Measurements from ENCODE around the gene CACNA2D2.

CACNA2D2 gene

GRCh38 chr3:50503504-50504342, at the start of gene CACNA2D2:
Gene CACNA2D2, minus strand, starts transcription at chr3:50503634. Its CDS starts 211 bp downstream, at chr3:50503423.
- DNase-seq, result peak; percentile 8

GRCh38 chr3:50552598-50552997, 49.2 kb upstream of the CACNA2D2 start:
- no peak for DNase-seq

DNA sequence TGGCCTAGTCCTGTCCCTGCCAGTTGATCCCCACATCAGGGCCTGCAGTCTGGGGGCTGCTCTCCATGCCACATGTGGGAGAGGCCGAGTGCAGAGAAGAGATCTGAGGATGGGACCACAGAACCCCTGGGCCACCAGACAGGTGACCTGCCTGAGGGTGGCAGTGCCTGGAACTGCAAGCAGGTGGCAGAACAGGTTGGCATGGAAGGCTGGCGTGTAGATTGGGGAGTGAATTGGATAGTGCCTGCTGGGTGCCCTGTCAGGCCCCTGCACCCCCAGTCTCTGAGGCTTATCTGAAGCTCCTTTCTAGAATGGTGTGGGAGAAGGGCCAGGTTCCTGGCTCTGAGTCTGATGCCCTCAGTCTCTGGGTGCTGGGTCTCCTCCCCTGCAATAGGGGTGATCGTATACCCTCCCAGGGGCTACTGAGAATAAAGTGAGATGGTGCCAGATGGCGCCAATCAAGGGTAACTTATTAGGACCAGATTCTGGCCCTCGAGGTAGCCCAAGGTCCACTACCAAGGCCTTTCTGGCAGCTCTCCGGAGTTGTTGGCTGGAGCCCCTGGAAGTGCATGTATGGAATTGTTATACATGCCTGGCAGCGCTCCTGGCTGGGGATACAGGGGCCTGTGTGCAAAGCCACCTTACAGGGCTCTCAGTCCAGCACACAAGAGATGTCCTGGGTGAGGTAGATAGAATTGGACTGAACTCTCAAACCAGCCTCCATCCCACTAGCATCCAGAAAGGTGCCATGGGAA, 48.4 kb upstream of the CACNA2D2 start:
- no peak for DNase-seq

DNA sequence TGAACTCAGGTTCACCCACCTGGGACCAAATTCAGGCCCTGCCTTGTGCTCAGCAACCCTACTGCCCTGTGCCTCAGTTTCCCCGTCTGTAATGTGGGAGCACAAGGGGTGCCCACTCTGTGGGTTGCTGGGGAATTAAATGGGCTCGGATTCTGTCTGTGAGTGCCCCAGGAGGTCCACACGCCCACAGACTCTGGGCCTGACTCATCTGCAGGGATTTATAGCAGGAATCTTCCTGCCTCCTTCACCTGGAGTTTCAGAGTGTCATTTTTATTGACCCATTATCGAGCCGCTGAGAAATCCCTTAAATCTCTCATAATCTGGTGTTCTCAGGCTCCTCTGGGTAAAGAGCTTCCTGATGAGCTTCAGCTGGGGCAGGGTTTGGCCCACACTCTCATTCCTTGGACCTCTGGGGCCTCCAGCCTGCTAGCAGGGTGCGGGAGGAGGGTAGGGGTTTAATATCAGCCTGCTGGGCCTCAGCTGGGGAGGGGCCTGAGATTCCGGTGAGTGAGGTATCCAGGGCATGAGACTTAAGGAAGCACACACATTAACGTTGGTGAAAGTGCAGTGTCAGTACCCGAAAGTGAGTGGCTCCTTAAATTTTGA, 47.7 kb upstream of the CACNA2D2 start:
- no peak for DNase-seq

- DNase-seq, result no peak
Measured at GRCh38 chr3:50550079-50550736, 46.8 kb upstream of the CACNA2D2 start.

GRCh38 chr3:50549226-50549625, 45.8 kb upstream of the CACNA2D2 start:
- no peak for DNase-seq

GRCh38 chr3:50545781-50546180, 42.3 kb upstream of the CACNA2D2 start:
- no peak for DNase-seq

- DNase-seq, result no peak
Measured at GRCh38 chr3:50542177-50543034, 39.0 kb upstream of the CACNA2D2 start.

DNA sequence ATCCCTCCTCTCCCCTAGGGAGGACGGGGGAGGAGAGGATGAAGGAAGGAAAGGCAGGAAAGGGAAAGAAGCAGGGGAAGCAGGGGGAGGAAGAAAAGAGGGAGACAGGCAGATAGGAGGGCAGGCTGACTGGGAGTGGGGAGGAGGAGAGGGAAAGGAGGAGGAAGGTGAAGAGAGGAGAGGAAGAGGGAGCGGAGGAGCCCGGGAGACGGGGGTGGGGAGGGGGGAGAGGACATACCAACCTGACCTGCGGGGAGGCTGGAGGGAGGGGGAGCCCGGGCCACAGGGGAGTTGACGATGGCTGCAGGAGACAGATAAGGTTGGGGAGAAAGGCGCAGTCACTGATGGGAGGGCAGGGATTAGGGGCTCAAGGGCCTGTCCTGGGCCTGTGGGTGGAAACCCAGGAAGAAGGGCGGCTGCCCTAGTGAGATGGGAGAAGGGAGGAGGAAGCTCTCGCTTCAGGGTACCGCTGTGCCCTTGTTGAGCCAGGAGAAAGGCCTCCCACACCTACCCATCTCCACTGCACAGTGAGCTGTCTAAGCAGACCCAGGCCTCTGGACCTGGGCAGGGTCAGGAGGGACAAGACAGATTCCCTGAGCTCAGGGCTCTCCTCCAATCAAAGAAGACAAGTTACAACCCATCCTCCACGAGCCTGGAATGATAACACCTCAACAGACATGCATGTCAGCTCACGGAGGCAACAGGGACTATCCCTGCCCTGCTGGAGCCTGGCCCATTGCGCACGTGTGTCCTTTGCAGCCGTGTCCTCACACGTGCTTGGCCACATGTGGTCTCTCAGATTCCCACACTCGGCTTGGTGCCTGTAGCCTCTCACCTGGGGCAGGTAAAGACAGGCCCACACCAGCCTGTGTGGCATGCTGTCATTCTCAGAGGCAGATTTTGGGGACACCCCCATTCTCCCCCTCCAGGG, 36.2 kb upstream of the CACNA2D2 start:
- DNase-seq, result no peak

DNA sequence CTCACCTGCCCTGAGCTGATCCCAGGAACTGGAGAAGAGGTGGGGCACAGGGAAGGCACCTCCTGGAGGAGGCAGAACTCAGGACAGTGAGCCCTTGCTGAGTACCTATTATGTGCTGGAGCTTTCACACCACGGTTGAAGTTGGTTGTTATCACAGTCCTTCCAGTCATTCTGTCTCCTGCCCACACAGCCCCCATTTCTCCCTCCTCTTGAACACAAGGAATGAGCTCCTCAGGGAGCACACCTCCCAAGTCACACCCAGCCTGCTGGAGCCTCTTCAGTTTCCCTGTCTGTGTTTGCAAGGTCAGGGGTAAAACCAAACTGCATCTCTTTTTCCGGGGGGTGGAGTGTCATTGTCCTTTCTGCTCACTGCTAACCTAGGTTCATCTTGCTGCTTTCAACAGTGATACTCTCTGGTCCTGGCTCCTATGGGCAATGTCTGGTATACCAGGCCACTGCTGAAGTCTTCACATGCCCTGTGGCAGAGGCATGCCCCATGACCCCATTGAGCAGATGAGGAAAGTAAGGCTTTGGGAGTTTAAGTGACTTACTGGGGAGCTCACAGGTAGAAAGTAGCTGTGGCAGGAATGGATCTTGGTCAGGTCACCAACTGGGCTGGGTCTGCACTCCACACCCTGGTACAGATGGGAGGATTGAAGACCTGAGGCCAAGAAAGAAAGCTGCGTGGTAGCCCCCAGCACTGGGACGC, 34.1 kb upstream of the CACNA2D2 start:
- no peak for DNase-seq

DNA sequence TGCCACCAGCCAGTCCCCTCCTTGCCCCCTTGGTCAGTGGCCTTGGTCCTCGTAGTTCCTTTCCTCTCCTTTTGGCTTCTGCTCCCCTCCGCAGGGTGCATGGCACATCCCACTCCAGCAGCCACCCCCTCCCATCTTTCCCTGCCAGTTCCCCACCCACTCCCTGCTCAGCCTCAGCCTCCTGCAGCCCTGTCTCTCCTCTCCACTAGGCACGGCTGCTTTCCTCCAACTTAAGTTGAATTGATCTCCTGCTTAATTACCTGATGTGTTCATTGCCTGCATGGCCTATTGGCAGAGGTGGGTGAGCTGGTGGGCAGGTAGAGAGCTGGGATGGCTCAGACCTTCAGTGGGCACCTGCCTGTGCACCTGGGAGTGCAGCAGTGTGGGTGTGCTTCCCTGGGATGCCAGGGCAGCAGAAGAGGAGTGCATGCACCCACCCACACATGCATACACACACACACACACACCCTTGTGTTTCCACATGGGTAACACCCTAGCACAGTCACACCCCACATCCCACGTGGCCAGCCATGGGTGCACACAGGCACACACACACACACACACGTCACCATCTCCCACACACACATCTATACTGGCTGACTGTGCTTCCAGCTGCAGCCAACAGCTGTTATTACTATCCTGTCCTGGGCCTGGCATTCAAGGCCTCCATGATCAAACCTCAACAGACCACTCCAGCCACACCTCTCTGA, 33.2 kb upstream of the CACNA2D2 start:
- DNase-seq, result no peak

- DNase-seq, result no peak
Measured at GRCh38 chr3:50534681-50535330, 31.4 kb upstream of the CACNA2D2 start.

GRCh38 chr3:50533807-50534461, 30.5 kb upstream of the CACNA2D2 start:
- no peak for DNase-seq

- DNase-seq, result no peak
Measured at GRCh38 chr3:50533316-50533715, 29.9 kb upstream of the CACNA2D2 start.

DNA sequence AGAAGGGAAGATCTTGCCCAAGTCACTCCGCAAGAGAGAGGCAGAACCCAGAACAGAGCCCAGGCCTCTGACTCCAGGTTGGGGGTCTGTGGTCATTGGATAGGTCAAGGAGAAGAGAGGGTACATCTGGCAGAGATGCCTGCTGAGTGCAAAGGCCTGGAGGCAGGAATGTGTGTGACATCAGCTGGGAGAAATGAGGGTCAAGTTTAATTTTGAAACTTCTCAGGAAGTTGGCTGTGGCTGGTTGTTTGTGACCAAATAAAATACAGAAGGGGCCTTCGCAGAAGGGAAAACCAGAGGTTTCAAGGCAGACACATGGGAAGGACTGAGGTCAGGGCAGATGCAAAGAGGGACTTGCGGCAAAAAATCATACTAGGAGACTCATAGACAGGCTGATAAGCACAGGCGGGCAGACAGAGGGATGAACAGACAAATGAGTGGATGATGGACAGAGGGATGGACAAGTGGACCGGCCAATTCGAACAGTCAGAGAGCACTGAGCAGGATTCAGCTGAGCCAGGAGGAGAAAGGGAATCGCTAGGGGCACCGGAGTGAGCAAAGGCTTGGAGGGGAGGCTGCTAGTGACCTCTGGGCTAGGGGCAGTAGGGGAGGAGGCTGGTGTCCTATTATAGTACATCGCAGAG, 28.8 kb upstream of the CACNA2D2 start:
- DNase-seq, result no peak

- no peak for DNase-seq
Measured at GRCh38 chr3:50531201-50531600, 27.8 kb upstream of the CACNA2D2 start.

GRCh38 chr3:50530001-50530970, 26.9 kb upstream of the CACNA2D2 start:
- no peak for DNase-seq

Measured in NCI-H226 (cell line).